Measurements from ENCODE around the gene LAMB1. TPM values are rescaled to one million over a fixed set of nuclear protein-coding genes. Genes with fewer than 3 reads are reported as not detected.
A peak's percentile ranks its signal among the peaks of the same experiment; 100 is the strongest.

The LAMB1 gene
- total RNA-seq, 1 experiment from 2014 or later: 101 TPM

- no peak overlapping the region for H2AFZ ChIP-seq (ENCODE audit: low read length)
- no TSS peak for BruUV-seq (replicated peaks)
- no peak overlapping the region for H3K4me2 ChIP-seq (ENCODE audit: low read length)
- intact Hi-C loops (cut with micrococcal nuclease): loop anchor here (1.0 to 10.0 kb wide), 4 partner anchors 132 to 730 kb away; partner anchors contain the start of gene BCAP29
- no peaks in the 10 kb centered on the region for H3K36me3 ChIP-seq (ENCODE audit: low read depth, low read length)
- H4K20me1 ChIP-seq (ENCODE audit: low read length): no peaks in the 10 kb centered on the region
- H3K9ac ChIP-seq (ENCODE audit: low read length): no peak overlapping the region
- no peaks in the 10 kb centered on the region for H3K9me3 ChIP-seq (ENCODE audit: low read length)
- DNase-seq (peak; percentile 75), ATAC-seq (peak; percentile 91)
- no peaks in the 10 kb centered on the region for H3K9me2 ChIP-seq (replicated peaks; ENCODE audit: low read length)
- TF ChIP-seq CTCF (conservative IDR thresholded peaks at IDR 0.05; ENCODE audit: low read depth, low read length) (peak; percentile 84), EZH2phosphoT487 (IDR thresholded peaks at IDR 0.05; ENCODE audit: borderline replicate concordance, low read length) (no peak)
- CTCF ChIA-PET: interaction anchor here (0.5 to 1.2 kb wide), 21 partner anchors 17 to 726 kb away, joined by 3 to 77 read pairs (median 4); partner anchors contain the start of gene CBLL1
- H3K27ac ChIP-seq (ENCODE audit: low read length): no peak overlapping the region
- POLR2A ChIA-PET (ENCODE audit: unreplicated experiment): interaction anchor here (0.6 kb wide), 1 partner anchor 131 kb away, joined by 6 read pairs; no protein-coding TSS in a partner anchor
- peaks cover 5% of the 10 kb centered on the region; the same call in 1 of the 2 replicates for H3K4me1 ChIP-seq (ENCODE audit: insufficient read depth, low read length)
- H3K27me3 ChIP-seq (ENCODE audit: low read length): no peaks in the 10 kb centered on the region
- no peak overlapping the region for H3K4me3 ChIP-seq (ENCODE audit: low read length)
- H3K79me2 ChIP-seq (ENCODE audit: low read length): no peaks in the 10 kb centered on the region
- no peaks in the 10 kb centered on the region for H3F3A ChIP-seq (ENCODE audit: low read length, unreplicated experiment)
These were observed 128.1 kb downstream of the LAMB1 start for GRCh38 chr7:107874605-107875446.

- H3K27me3 ChIP-seq (ENCODE audit: low read length): no peaks in the 10 kb centered on the region
- H3K27ac ChIP-seq (ENCODE audit: low read length): no peak overlapping the region
- no TSS peak for BruUV-seq (replicated peaks)
- intact Hi-C loops (cut with micrococcal nuclease): loop anchor here (1.0 to 10.0 kb wide), 4 partner anchors 131 to 729 kb away; partner anchors contain the start of gene BCAP29
- H2AFZ ChIP-seq (ENCODE audit: low read length): no peak overlapping the region
- no peaks in the 10 kb centered on the region for H3F3A ChIP-seq (ENCODE audit: low read length, unreplicated experiment)
- ChIA-PET CTCF (interaction anchor here (1.0 to 1.2 kb wide), 4 partner anchors 131 to 411 kb away, joined by 3 to 77 read pairs (median 8); partner anchors contain the start of gene CBLL1), POLR2A (ENCODE audit: unreplicated experiment) (no interaction called here)
- peaks cover 5% of the 10 kb centered on the region; the same call in 1 of the 2 replicates for H3K4me1 ChIP-seq (ENCODE audit: insufficient read depth, low read length)
- no peak overlapping the region for H3K4me3 ChIP-seq (ENCODE audit: low read length)
- TF ChIP-seq CTCF (conservative IDR thresholded peaks at IDR 0.05; ENCODE audit: low read depth, low read length) (no peak), EZH2 (IDR thresholded peaks at IDR 0.05; ENCODE audit: low read length, unreplicated experiment) (no peak), EZH2phosphoT487 (IDR thresholded peaks at IDR 0.05; ENCODE audit: borderline replicate concordance, low read length) (no peak)
- ATAC-seq: no peak
- no peaks in the 10 kb centered on the region for H4K20me1 ChIP-seq (ENCODE audit: low read length)
- H3K9me2 ChIP-seq (replicated peaks; ENCODE audit: low read length): no peaks in the 10 kb centered on the region
- no peak overlapping the region for H3K9ac ChIP-seq (ENCODE audit: low read length)
- no peaks in the 10 kb centered on the region for H3K79me2 ChIP-seq (ENCODE audit: low read length)
- no peak overlapping the region for H3K4me2 ChIP-seq (ENCODE audit: low read length)
- no peak for DNase-seq
- no peaks in the 10 kb centered on the region for H3K36me3 ChIP-seq (ENCODE audit: low read depth, low read length)
- H3K9me3 ChIP-seq (ENCODE audit: low read length): no peaks in the 10 kb centered on the region
These were observed 128.8 kb downstream of the LAMB1 start for GRCh38 chr7:107874111-107874510.

Other genes starting within 250 kb of the LAMB1 start
- gene SLC26A3, start 199.9 kb downstream of the LAMB1 start, total RNA-seq (2014; rRNA removed): not detected in 2 replicates
- gene DLD, start 112.0 kb downstream of the LAMB1 start, total RNA-seq (2014; rRNA removed): 53.6 and 64.0 TPM in 2 replicates
- 0.04 TPM in 1 of 2 replicates, not detected in the other for gene LAMB4, start 127.2 kb upstream of the LAMB1 start, total RNA-seq (2014; rRNA removed)